ENCODE data around the gene ZNF175.

ZNF175 gene

DNA sequence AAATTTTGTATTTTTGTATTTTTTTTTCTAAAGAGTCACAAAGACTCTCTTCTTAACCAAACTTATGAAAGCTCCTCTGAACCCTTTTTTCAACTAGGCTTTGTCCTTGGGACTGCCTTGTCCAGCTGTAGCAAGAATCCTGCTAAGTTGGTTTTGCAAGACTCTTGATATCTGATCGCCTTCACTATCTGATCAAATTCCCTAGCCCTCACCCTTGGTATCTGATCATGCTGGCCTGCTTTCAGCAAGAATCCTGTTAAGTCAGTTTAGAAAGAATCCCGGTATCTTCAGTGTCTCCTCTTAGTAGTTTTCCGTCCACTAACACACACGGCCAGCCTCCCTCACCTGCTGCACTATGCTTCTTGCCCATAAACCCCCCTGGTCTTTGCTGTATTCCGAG is 61.0 kb downstream of the ZNF175 start:
- DNase-seq (ENCODE audit: low read depth), result no peak

GRCh38 chr19:51637362-51637978 is 66.4 kb downstream of the ZNF175 start:
- DNase-seq (ENCODE audit: low read depth), result no peak

GRCh38 chr19:51639916-51640315 is 68.8 kb downstream of the ZNF175 start:
- DNase-seq (ENCODE audit: low read depth), result no peak

- DNase-seq (ENCODE audit: low read depth), result no peak
Observed at GRCh38 chr19:51640386-51640785, 69.3 kb downstream of the ZNF175 start.

DNA sequence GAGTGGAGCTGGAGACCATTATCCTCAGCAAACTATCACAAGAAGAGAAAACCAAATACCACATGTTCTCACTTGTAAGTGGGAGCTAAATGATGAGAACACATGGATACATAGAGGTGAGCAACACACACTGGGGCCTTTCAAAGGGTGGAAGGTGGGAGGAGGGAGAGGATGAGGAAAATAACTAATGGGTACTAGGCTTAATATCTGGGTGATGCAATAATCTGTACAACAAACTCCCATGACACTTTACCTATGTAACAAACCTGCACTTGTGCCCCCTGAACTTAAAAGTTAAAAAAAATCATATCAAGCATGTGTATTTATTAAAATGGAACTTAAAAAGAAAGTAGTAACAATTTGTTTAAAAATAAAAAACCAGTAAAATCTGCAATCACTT is 70.6 kb downstream of the ZNF175 start:
- DNase-seq (ENCODE audit: low read depth), result no peak
